ENCODE results near the gene ERGIC1.

The ERGIC1 gene

GRCh38 chr5:172921906-172922305 is 87.9 kb downstream of the ERGIC1 start:
- Histone ChIP-seq H3K27me3 (ENCODE audit: control insufficient read depth, insufficient read depth, low read length) (no peaks in the 10 kb centered on the region), H3K4me3 (ENCODE audit: low read length) (no peak overlapping the region), H3K9me3 (ENCODE audit: control insufficient read depth, insufficient read depth, low read length) (no peaks in the 10 kb centered on the region), H3K27ac (ENCODE audit: low read length) (no peak overlapping the region), H3K36me3 (ENCODE audit: control insufficient read depth, insufficient read depth, low read length) (peaks cover 8% of the 10 kb centered on the region; the same call in 1 of the 2 replicates), H3K4me1 (ENCODE audit: control insufficient read depth, insufficient read depth, low read length) (no peaks in the 10 kb centered on the region)
- no peak for DNase-seq (ENCODE audit: low read depth, low spot score)
- no CpG with 5 or more reads among the region's 7 CpGs for WGBS (ENCODE audit: insufficient coverage, insufficient read length)

GRCh38 chr5:172923539-172923938 is 89.5 kb downstream of the ERGIC1 start:
- no peak overlapping the region for H3K27ac ChIP-seq (ENCODE audit: low read length)
- no peak overlapping the region for H3K4me3 ChIP-seq (ENCODE audit: low read length)
- DNase-seq (ENCODE audit: low read depth, low spot score) = no peak
- peaks cover 8% of the 10 kb centered on the region; the same call in 1 of the 2 replicates for H3K36me3 ChIP-seq (ENCODE audit: control insufficient read depth, insufficient read depth, low read length)
- WGBS (ENCODE audit: insufficient coverage, insufficient read length) = no CpG with 5 or more reads among the region's 5 CpGs
- no peaks in the 10 kb centered on the region for H3K27me3 ChIP-seq (ENCODE audit: control insufficient read depth, insufficient read depth, low read length)
- no peaks in the 10 kb centered on the region for H3K9me3 ChIP-seq (ENCODE audit: control insufficient read depth, insufficient read depth, low read length)
- H3K4me1 ChIP-seq (ENCODE audit: control insufficient read depth, insufficient read depth, low read length) = no peaks in the 10 kb centered on the region

- H3K27ac ChIP-seq (ENCODE audit: low read length) = no peak overlapping the region
- WGBS (ENCODE audit: insufficient coverage, insufficient read length) = no CpG with 5 or more reads among the region's 9 CpGs
- no peak for DNase-seq (ENCODE audit: low read depth, low spot score)
These were observed 91.4 kb downstream of the ERGIC1 start for GRCh38 chr5:172925336-172925948.

GRCh38 chr5:172926008-172926523 is 92.0 kb downstream of the ERGIC1 start:
- Histone ChIP-seq H3K36me3 (ENCODE audit: control insufficient read depth, insufficient read depth, low read length) (peaks cover 8% of the 10 kb centered on the region; the same call in 1 of the 2 replicates), H3K9me3 (ENCODE audit: control insufficient read depth, insufficient read depth, low read length) (no peaks in the 10 kb centered on the region), H3K27me3 (ENCODE audit: control insufficient read depth, insufficient read depth, low read length) (no peaks in the 10 kb centered on the region), H3K27ac (ENCODE audit: low read length) (no peak overlapping the region), H3K4me1 (ENCODE audit: control insufficient read depth, insufficient read depth, low read length) (no peaks in the 10 kb centered on the region), H3K4me3 (ENCODE audit: low read length) (no peak overlapping the region)
- WGBS (ENCODE audit: insufficient coverage, insufficient read length) = no CpG with 5 or more reads among the region's 2 CpGs
- DNase-seq (ENCODE audit: low read depth, low spot score) = no peak

More at GRCh38 chr5:172925336-172925948, 91.4 kb downstream of the ERGIC1 start:
- Histone ChIP-seq H3K4me3 (ENCODE audit: low read length) (no peak overlapping the region), H3K4me1 (ENCODE audit: control insufficient read depth, insufficient read depth, low read length) (no peaks in the 10 kb centered on the region), H3K36me3 (ENCODE audit: control insufficient read depth, insufficient read depth, low read length) (peaks cover 8% of the 10 kb centered on the region; the same call in 1 of the 2 replicates), H3K27me3 (ENCODE audit: control insufficient read depth, insufficient read depth, low read length) (no peaks in the 10 kb centered on the region), H3K9me3 (ENCODE audit: control insufficient read depth, insufficient read depth, low read length) (no peaks in the 10 kb centered on the region)

GRCh38 chr5:172926796-172927195 is 92.7 kb downstream of the ERGIC1 start:
- H3K36me3 ChIP-seq (ENCODE audit: control insufficient read depth, insufficient read depth, low read length) = peaks cover 8% of the 10 kb centered on the region; the same call in 1 of the 2 replicates
- H3K9me3 ChIP-seq (ENCODE audit: control insufficient read depth, insufficient read depth, low read length) = no peaks in the 10 kb centered on the region
- no peak for DNase-seq (ENCODE audit: low read depth, low spot score)
- no peaks in the 10 kb centered on the region for H3K27me3 ChIP-seq (ENCODE audit: control insufficient read depth, insufficient read depth, low read length)
- H3K4me3 ChIP-seq (ENCODE audit: low read length) = no peak overlapping the region; the same call in 1 of the 2 replicates
- no peak overlapping the region for H3K27ac ChIP-seq (ENCODE audit: low read length)
- no CpG with 5 or more reads among the region's 12 CpGs for WGBS (ENCODE audit: insufficient coverage, insufficient read length)
- no peaks in the 10 kb centered on the region for H3K4me1 ChIP-seq (ENCODE audit: control insufficient read depth, insufficient read depth, low read length)

- H3K27me3 ChIP-seq (ENCODE audit: control insufficient read depth, insufficient read depth, low read length) = no peaks in the 10 kb centered on the region
- H3K9me3 ChIP-seq (ENCODE audit: control insufficient read depth, insufficient read depth, low read length) = no peaks in the 10 kb centered on the region
- DNase-seq (ENCODE audit: low read depth, low spot score) = no peak
- H3K4me3 ChIP-seq (ENCODE audit: low read length) = no peak overlapping the region
- H3K36me3 ChIP-seq (ENCODE audit: control insufficient read depth, insufficient read depth, low read length) = peaks cover 6% of the 10 kb centered on the region; the same call in 1 of the 2 replicates
- H3K4me1 ChIP-seq (ENCODE audit: control insufficient read depth, insufficient read depth, low read length) = peaks cover 1% of the 10 kb centered on the region; the same call in 1 of the 2 replicates
- H3K27ac ChIP-seq (ENCODE audit: low read length) = no peak overlapping the region
- WGBS (ENCODE audit: insufficient coverage, insufficient read length) = no CpG with 5 or more reads among the region's 3 CpGs
These were observed 95.4 kb downstream of the ERGIC1 start for GRCh38 chr5:172929371-172929838.

GRCh38 chr5:172931001-172931536 is 97.0 kb downstream of the ERGIC1 start:
- Histone ChIP-seq H3K4me3 (ENCODE audit: low read length) (no peak overlapping the region), H3K9me3 (ENCODE audit: control insufficient read depth, insufficient read depth, low read length) (no peaks in the 10 kb centered on the region), H3K4me1 (ENCODE audit: control insufficient read depth, insufficient read depth, low read length) (peaks cover 1% of the 10 kb centered on the region; the same call in 1 of the 2 replicates), H3K36me3 (ENCODE audit: control insufficient read depth, insufficient read depth, low read length) (peaks cover 7% of the 10 kb centered on the region; the same call in 1 of the 2 replicates), H3K27ac (ENCODE audit: low read length) (no peak overlapping the region), H3K27me3 (ENCODE audit: control insufficient read depth, insufficient read depth, low read length) (no peaks in the 10 kb centered on the region)
- no peak for DNase-seq (ENCODE audit: low read depth, low spot score)
- no CpG with 5 or more reads among the region's 9 CpGs for WGBS (ENCODE audit: insufficient coverage, insufficient read length)

GRCh38 chr5:172932313-172933017 is 98.4 kb downstream of the ERGIC1 start:
- DNase-seq (ENCODE audit: low read depth, low spot score) = no peak
- Histone ChIP-seq H3K9me3 (ENCODE audit: control insufficient read depth, insufficient read depth, low read length) (no peaks in the 10 kb centered on the region), H3K36me3 (ENCODE audit: control insufficient read depth, insufficient read depth, low read length) (peaks cover 4% of the 10 kb centered on the region; the same call in 1 of the 2 replicates), H3K27ac (ENCODE audit: low read length) (no peak overlapping the region), H3K4me1 (ENCODE audit: control insufficient read depth, insufficient read depth, low read length) (peaks cover 1% of the 10 kb centered on the region; the same call in 1 of the 2 replicates), H3K27me3 (ENCODE audit: control insufficient read depth, insufficient read depth, low read length) (no peaks in the 10 kb centered on the region), H3K4me3 (ENCODE audit: low read length) (no peak overlapping the region)
- WGBS (ENCODE audit: insufficient coverage, insufficient read length) = no CpG with 5 or more reads among the region's 22 CpGs

- no CpG with 5 or more reads among the region's 4 CpGs for whole genome bisulfite sequencing (ENCODE audit: insufficient coverage, insufficient read length)
- H3K36me3 ChIP-seq (ENCODE audit: control insufficient read depth, insufficient read depth, low read length) = peaks cover 8% of the 10 kb centered on the region; the same call in 1 of the 2 replicates
These were observed 99.2 kb downstream of the ERGIC1 start for GRCh38 chr5:172933238-172933637.

GRCh38 chr5:172935096-172935495 is 101.0 kb downstream of the ERGIC1 start:
- Histone ChIP-seq H3K9me3 (ENCODE audit: control insufficient read depth, insufficient read depth, low read length) (no peaks in the 10 kb centered on the region), H3K36me3 (ENCODE audit: control insufficient read depth, insufficient read depth, low read length) (peaks cover 13% of the 10 kb centered on the region), H3K27me3 (ENCODE audit: control insufficient read depth, insufficient read depth, low read length) (no peaks in the 10 kb centered on the region), H3K4me3 (ENCODE audit: low read length) (no peak overlapping the region), H3K27ac (ENCODE audit: low read length) (no peak overlapping the region), H3K4me1 (ENCODE audit: control insufficient read depth, insufficient read depth, low read length) (peaks cover 1% of the 10 kb centered on the region; the same call in 1 of the 2 replicates)
- no peak for DNase-seq (ENCODE audit: low read depth, low spot score)
- no CpG with 5 or more reads among the region's 14 CpGs for WGBS (ENCODE audit: insufficient coverage, insufficient read length)

More at GRCh38 chr5:172933238-172933637, 99.2 kb downstream of the ERGIC1 start:
- no peaks in the 10 kb centered on the region for H3K27me3 ChIP-seq (ENCODE audit: control insufficient read depth, insufficient read depth, low read length)
- no peak for DNase-seq (ENCODE audit: low read depth, low spot score)
- peaks cover 1% of the 10 kb centered on the region; the same call in 1 of the 2 replicates for H3K4me1 ChIP-seq (ENCODE audit: control insufficient read depth, insufficient read depth, low read length)
- no peak overlapping the region for H3K27ac ChIP-seq (ENCODE audit: low read length)
- H3K9me3 ChIP-seq (ENCODE audit: control insufficient read depth, insufficient read depth, low read length) = no peaks in the 10 kb centered on the region
- H3K4me3 ChIP-seq (ENCODE audit: low read length) = no peak overlapping the region
